GM12892 (cell line): ENCODE data around the gene NVL.
"Not testable (repeated sequence)": the region's sequence is repeated elsewhere in the genome, so short reads cannot be mapped to it uniquely, and the experiment has no call there.

Source experiments
- DNase-seq: peaks from one replicate; pipeline ENCODE4 v3.0.0; 2011; ENCODE audit not compliant: insufficient read length
- FAIRE-seq: peaks from 2 replicates; lab custom pipeline; 2011; peaks lifted over from hg19 to GRCh38; lab: Jason Lieb, UNC
- POLR2A ChIP-seq: IDR thresholded peaks from 2 replicates; pipeline ENCODE4 v1.6.1; 2011; ENCODE audit warnings: low read depth, low read length, control low read depth
- POLR2AphosphoS5 ChIP-seq: IDR thresholded peaks from 2 replicates; pipeline ENCODE4 v1.6.1; 2011; ENCODE audit warnings: low read depth, low read length, control low read depth
- TAF1 ChIP-seq: IDR thresholded peaks from 2 replicates; pipeline ENCODE4 v1.6.1; 2011; ENCODE audit warnings: low read depth, mild to moderate bottlenecking, control low read depth, low read length, borderline replicate concordance

Gene NVL

DNA sequence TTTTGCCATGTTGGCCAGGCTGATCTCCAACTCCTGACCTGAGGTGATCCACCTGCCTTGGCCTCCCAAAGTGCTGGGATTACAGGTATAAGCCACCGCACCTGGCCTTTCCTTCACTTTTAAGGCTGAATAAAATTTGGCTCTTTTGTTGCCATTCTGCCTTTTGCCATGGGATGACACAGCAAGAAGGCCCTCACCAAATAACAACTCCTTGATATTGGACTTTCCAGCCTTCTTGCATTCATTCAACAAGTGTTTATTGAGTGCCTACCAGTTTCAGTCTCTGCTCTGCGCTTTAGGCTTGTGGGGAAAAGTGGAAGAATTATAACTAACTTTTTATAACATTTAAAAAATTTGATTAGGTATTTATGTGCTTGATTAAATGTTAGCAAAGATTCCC is 1.9 kb upstream of the NVL start:
- FAIRE-seq (no peak), DNase-seq (no peak)
- TF ChIP-seq POLR2A (no peak), TAF1 (no peak), POLR2AphosphoS5 (no peak)

GRCh38 chr1:224331326-224331725 is 1.4 kb upstream of the NVL start:
- DNase-seq (no peak), FAIRE-seq (no peak)
- TF ChIP-seq POLR2AphosphoS5 (no peak), POLR2A (no peak), TAF1 (no peak)

DNA sequence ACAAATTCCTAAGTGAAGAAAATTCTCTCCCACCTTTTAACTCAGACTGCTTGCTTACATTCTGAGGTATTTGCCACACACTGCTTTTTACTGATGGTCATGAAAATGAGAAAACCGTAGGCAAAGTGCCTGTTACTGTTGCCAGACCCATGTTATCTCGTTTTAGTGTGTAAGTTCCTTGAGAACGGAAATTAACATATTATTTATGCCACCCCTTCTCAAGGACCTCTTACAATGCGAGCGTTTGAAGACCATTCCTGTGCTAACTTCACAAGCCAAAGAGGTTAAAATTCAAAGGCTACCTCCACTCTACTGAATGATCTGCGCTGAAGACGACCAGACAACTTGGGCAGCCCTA is 509 bp downstream of the NVL start:
- FAIRE-seq, result peak; percentile 14
- DNase-seq, result no peak
- TF ChIP-seq TAF1 (no peak), POLR2A (no peak), POLR2AphosphoS5 (no peak)

- DNase-seq (no peak), FAIRE-seq (no peak)
Observed at GRCh38 chr1:224328644-224329043, 1.3 kb downstream of the NVL start.

DNA sequence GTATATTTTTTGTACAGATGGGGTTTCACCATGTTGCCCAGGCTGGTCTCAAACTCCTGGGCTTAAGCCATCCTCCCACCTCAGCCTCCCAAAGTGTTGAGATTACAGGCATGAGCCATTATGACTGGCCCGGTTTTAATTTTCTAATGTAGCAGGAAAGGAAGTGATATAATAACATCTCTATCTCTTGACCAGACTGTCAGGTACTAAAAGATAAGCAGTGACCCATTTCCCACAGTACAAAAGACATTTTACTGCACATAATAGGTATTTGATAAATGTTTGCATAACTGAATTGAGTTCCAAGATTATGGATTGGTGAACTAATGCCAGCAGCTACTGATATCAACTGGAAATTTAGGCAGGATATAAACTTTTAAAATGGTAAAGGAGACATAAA is 4.0 kb downstream of the NVL start:
- TF ChIP-seq TAF1, result no peak
- TF ChIP-seq POLR2AphosphoS5, result no peak
- TF ChIP-seq POLR2A, result no peak
- FAIRE-seq (no peak), DNase-seq (no peak)

More at GRCh38 chr1:224328644-224329043, 1.3 kb downstream of the NVL start:
- TF ChIP-seq POLR2AphosphoS5, result no peak
- TF ChIP-seq TAF1, result no peak
- no peak for TF ChIP-seq POLR2A

DNA sequence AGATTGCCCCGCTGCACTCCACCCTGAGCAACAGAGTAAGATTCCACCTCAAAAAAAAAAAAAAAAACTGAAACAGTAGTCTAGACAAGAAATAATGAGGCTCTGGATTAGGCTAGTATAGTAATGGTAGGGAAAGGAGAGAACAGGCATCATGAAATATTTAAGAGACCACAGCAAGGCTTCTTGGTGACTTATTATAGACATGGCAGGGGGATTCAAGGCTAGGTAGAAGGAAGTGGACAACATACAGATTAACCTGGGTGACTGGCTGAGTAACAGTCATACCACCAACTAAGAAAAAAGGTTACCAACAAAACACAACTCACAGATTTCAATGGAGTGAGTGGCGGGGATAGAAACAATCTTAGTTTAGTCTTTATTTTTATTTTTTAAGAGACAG is 8.3 kb downstream of the NVL start:
- TF ChIP-seq TAF1, result no peak
- TF ChIP-seq POLR2AphosphoS5, result no peak
- TF ChIP-seq POLR2A, result no peak

DNA sequence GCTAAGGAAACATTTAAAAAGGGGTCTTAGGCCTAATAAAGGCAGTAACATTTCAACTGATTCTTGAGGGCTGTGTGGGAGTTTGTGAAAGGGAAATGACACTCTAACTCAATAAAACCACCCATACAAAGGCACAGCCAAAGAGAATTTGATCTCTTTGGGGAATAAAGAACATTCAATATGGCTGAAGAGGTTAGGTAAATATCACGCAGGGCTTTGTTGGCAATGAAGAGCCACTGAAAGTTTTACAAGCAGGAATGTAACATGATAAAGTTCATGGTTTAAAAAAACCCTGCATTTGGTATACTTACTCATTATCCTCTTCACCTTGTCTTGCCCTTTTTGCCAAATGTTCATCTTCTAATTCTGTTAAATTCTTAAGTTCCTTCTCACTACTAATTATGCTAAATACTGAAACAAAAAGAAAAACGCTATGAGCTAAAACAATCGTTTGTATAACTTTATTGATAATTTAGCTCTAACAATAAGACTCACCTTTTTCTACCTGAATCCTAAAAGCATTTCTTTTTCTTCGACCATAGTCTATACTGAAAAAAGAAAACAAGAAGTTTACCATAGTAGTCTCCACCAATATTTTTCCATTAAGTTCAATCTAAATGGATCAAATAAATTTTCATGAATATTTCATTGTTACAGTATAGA is 12.5 kb downstream of the NVL start:
- TF ChIP-seq POLR2AphosphoS5, result no peak
- no peak for TF ChIP-seq TAF1
- no peak for TF ChIP-seq POLR2A
- FAIRE-seq, result no peak

More for the DNA sequence above, 8.3 kb downstream of the NVL start:
- DNase-seq, result no peak
- no peak for FAIRE-seq

DNA sequence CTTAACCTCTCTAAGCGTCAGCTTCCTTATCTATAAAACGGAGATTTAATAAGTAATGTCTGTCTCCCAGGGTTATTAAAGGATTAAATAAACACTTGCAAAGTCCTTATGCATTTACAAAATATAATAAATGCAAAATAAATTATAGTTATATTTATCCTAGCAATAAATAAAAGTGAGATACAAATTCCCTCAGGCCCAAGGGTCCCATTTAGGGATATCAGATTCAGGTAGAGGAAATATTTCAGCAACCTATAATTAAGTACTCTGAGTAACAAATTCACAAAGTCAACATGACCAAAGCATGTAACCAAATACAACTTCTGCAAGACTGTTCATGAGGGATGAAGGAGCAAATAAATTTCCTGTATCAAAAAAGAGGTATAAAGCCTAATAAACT is 17.9 kb downstream of the NVL start:
- DNase-seq, result no peak
- no peak for FAIRE-seq
- TF ChIP-seq TAF1 (no peak), POLR2AphosphoS5 (no peak)

More for the DNA sequence above, 12.5 kb downstream of the NVL start:
- DNase-seq, result no peak

GRCh38 chr1:224311503-224311902 is 18.5 kb downstream of the NVL start:
- FAIRE-seq, DNase-seq: not testable (repeated sequence)

- DNase-seq (no peak), FAIRE-seq (no peak)
- TF ChIP-seq POLR2A, result no peak
- no peak for TF ChIP-seq TAF1
- TF ChIP-seq POLR2AphosphoS5, result no peak
Observed at GRCh38 chr1:224308064-224308463, 21.9 kb downstream of the NVL start.

DNA sequence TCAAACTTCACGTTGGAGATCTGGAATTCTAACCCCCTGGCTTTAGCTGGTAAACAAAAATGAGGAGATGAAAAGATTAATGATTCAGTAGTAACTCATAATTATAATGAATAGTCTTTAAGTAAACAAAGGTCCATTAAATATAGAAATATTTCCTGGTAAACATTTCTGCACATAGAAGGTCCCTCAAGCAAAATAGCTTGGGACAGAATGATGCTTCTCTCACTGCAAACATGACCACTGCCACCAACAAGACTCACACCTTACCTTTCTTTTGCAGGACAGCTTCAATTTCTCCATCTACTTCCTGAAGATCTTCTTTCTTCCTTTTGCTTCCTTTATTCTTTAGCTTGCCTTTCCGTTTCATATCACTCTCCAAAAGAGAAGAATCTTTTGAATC is 25.2 kb downstream of the NVL start:
- DNase-seq (no peak), FAIRE-seq (no peak)
- TF ChIP-seq TAF1, result no peak
- no peak for TF ChIP-seq POLR2A
- no peak for TF ChIP-seq POLR2AphosphoS5

DNA sequence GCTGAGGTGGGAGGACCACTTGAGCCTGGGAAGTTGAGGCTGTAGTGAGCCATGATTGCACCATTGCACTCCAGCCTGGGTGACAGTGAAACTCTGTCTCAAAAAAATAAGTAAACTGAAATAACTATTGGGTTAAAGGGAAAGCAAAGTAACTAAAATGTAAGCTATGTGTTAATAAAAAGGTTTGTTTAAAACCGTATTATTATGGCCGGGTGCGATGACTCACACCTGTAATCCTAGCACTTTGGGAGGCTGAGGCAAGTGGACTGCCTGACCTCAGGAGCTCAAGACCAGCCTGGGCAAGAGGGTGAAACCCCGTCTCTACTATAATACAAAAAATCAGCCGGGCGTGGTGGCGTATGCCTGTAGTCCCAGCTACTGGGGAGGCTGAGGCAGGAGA is 27.0 kb downstream of the NVL start:
- FAIRE-seq (no peak), DNase-seq (no peak)
- no peak for TF ChIP-seq POLR2AphosphoS5
- no peak for TF ChIP-seq TAF1
- TF ChIP-seq POLR2A, result no peak

DNA sequence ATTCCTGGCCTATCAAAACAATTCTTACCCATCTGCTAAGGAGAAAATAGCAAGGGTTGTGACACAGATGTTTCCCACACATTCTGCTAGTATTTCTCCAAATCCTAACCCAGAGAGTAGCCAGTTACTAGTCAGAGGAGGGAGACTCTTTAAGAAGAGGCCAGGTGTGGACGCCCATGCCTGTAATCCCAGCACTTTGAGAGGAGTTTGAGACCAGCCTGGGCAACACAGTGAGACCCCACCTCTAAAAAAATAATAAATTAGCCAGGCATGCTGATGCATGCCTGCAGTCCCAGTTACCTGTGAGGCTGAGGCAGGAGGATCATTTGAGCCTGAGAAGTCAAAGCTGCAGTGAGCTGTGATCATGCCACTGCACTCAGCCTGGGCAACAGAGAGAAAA is 28.6 kb downstream of the NVL start:
- FAIRE-seq, result no peak

More for the DNA sequence above, 28.6 kb downstream of the NVL start:
- TF ChIP-seq POLR2A, result no peak
- no peak for TF ChIP-seq POLR2AphosphoS5
- TF ChIP-seq TAF1, result no peak
- DNase-seq, result no peak
